ENCODE measurements around the gene KCNQ1. TPM values are rescaled to one million over a fixed set of nuclear protein-coding genes. Genes with fewer than 3 reads are reported as not detected.

Gene KCNQ1
- polyA plus RNA-seq, 1 donor from 2014 or later: not detected

- H3K9ac ChIP-seq (ENCODE audit: low read length): no peak overlapping the region
- H3K4me2 ChIP-seq (ENCODE audit: low read length): no peak overlapping the region
- no peaks in the 10 kb centered on the region for H3K27me3 ChIP-seq (ENCODE audit: insufficient read depth, low read depth, low read length)
- H3K27ac ChIP-seq (ENCODE audit: low read length): no peak overlapping the region
- no peaks in the 10 kb centered on the region for H3K9me2 ChIP-seq (ENCODE audit: insufficient read depth, low read length)
- no peaks in the 10 kb centered on the region for H3K9me3 ChIP-seq (ENCODE audit: low read length)
- H4K20me1 ChIP-seq (ENCODE audit: insufficient read depth): no peaks in the 10 kb centered on the region
- H3F3A ChIP-seq (ENCODE audit: insufficient read depth, low read length, poor library complexity, severe bottlenecking): no peaks in the 10 kb centered on the region
- no peaks in the 10 kb centered on the region for H3K79me2 ChIP-seq (replicated peaks; ENCODE audit: insufficient read depth, low read length)
- H3K4me3 ChIP-seq (ENCODE audit: low read length): no peak overlapping the region
- no peak overlapping the region for H2AFZ ChIP-seq (ENCODE audit: low read depth, low read length)
- TF ChIP-seq MXI1 (conservative IDR thresholded peaks at IDR 0.05; ENCODE audit: poor library complexity, severe bottlenecking) (no peak), REST (IDR thresholded peaks at IDR 0.05; ENCODE audit: borderline replicate concordance) (no peak), SMC3 (conservative IDR thresholded peaks at IDR 0.05; ENCODE audit: poor library complexity) (no peak)
- no peaks in the 10 kb centered on the region for H3K36me3 ChIP-seq (ENCODE audit: insufficient read depth, low read length)
Observed at GRCh38 chr11:2581931-2582350, 137.1 kb downstream of the KCNQ1 start.

- H3K9me2 ChIP-seq (ENCODE audit: insufficient read depth, low read length): no peaks in the 10 kb centered on the region
- H3K27me3 ChIP-seq (ENCODE audit: insufficient read depth, low read depth, low read length): no peaks in the 10 kb centered on the region
- no peak overlapping the region for H3K9ac ChIP-seq (ENCODE audit: low read length)
- H3K36me3 ChIP-seq (ENCODE audit: insufficient read depth, low read length): no peaks in the 10 kb centered on the region
- H3F3A ChIP-seq (ENCODE audit: insufficient read depth, low read length, poor library complexity, severe bottlenecking): no peaks in the 10 kb centered on the region
- no peaks in the 10 kb centered on the region for H4K20me1 ChIP-seq (ENCODE audit: insufficient read depth)
- H3K9me3 ChIP-seq (ENCODE audit: low read length): no peaks in the 10 kb centered on the region
- no peak overlapping the region for H2AFZ ChIP-seq (ENCODE audit: low read depth, low read length)
- H3K4me3 ChIP-seq (ENCODE audit: low read length): no peak overlapping the region
- H3K4me2 ChIP-seq (ENCODE audit: low read length): no peak overlapping the region
- H3K27ac ChIP-seq (ENCODE audit: low read length): no peak overlapping the region
- TF ChIP-seq EZH2 (IDR thresholded peaks at IDR 0.05; ENCODE audit: borderline replicate concordance, insufficient read depth, low read length, poor library complexity, severe bottlenecking) (no peak), RAD21 (conservative IDR thresholded peaks at IDR 0.05) (no peak), REST (IDR thresholded peaks at IDR 0.05; ENCODE audit: borderline replicate concordance) (no peak), TAF1 (IDR thresholded peaks at IDR 0.05; ENCODE audit: low read depth) (no peak)
- H3K79me2 ChIP-seq (replicated peaks; ENCODE audit: insufficient read depth, low read length): no peaks in the 10 kb centered on the region
Observed at GRCh38 chr11:2582351-2582945, 137.6 kb downstream of the KCNQ1 start.

All from neural cell (in vitro differentiated cells).